ENCODE measurements around the gene PKDCC. TPM values are rescaled to one million over a fixed set of nuclear protein-coding genes. Genes with fewer than 3 reads are reported as not detected.

Gene PKDCC
- polyA plus RNA-seq, 2 donors: 3.7 to 6.2 TPM

Other genes starting within 250 kb of the PKDCC start
- gene EML4, start 121.3 kb downstream of the PKDCC start, polyA plus RNA-seq: 1 to 10 TPM; 8.7 to 9.6 TPM